Gastroesophageal sphincter (tissue), 3 donors: Measurements from ENCODE around the gene PPP2R5C.

ENCODE experiments used
- POLR2A ChIP-seq, 2 donors: fragments of 450-650 bp; IDR thresholded peaks; one replicate each; pipeline ENCODE4 v1.6.1; 2017; ENCODE audit warnings: antibody characterized with exemption in 2 of 2, mild to moderate bottlenecking in 2 of 2, moderate library complexity in 1 of 2
- POLR2AphosphoS5 ChIP-seq: sonication (generic); formaldehyde crosslinking; IDR thresholded peaks from one replicate; pipeline ENCODE4 v1.6.1; 2017; ENCODE audit warnings: antibody characterized with exemption
- TF ChIP-seq, protein P1 (sequence below), 4 experiments: fragments of 200-600 bp in 2 of 4; fragments of 450-650 bp in 2 of 4; sonication (generic) in 1 of 4; IDR thresholded peaks; one replicate each; pipeline ENCODE4 v1.5.1; 2017 to 2019; ENCODE audit warnings: antibody characterized with exemption in 4 of 4, mild to moderate bottlenecking in 2 of 4, moderate library complexity in 2 of 4

DNA sequence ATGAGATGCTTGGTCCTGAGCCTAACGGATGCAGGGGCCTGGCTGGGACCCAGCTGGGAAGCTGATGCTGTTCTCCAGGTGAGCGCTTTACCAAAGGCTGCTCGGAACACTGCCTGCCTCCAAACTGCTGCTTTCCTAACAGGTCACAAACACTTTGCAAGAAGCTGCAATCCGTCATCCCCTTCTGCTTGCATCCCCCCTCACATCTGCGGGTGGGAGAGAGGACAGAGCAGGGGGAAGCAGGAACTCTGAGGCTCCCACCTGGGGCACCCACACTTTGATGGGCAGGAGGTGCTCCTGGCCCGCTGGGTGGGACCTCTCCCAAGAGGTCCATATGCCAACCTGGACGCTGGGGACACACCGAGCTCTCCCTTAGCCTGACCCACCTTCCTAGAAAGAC, 24.9 kb upstream of the PPP2R5C start:
- TF ChIP-seq, protein P1, sequence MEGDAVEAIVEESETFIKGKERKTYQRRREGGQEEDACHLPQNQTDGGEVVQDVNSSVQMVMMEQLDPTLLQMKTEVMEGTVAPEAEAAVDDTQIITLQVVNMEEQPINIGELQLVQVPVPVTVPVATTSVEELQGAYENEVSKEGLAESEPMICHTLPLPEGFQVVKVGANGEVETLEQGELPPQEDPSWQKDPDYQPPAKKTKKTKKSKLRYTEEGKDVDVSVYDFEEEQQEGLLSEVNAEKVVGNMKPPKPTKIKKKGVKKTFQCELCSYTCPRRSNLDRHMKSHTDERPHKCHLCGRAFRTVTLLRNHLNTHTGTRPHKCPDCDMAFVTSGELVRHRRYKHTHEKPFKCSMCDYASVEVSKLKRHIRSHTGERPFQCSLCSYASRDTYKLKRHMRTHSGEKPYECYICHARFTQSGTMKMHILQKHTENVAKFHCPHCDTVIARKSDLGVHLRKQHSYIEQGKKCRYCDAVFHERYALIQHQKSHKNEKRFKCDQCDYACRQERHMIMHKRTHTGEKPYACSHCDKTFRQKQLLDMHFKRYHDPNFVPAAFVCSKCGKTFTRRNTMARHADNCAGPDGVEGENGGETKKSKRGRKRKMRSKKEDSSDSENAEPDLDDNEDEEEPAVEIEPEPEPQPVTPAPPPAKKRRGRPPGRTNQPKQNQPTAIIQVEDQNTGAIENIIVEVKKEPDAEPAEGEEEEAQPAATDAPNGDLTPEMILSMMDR (IDR thresholded peaks at IDR 0.05) = no peak
- no peak for TF ChIP-seq POLR2AphosphoS5
- no peak for TF ChIP-seq POLR2A (IDR thresholded peaks at IDR 0.05)
